ENCODE measurements around the gene RAB20. TPM values are rescaled to one million over a fixed set of nuclear protein-coding genes. Genes with fewer than 3 reads are reported as not detected.
A peak's percentile ranks its signal among the peaks of the same experiment; 100 is the strongest.

RAB20 gene
- total and polyA plus RNA-seq, 8 donors = 9.3 to 23.6 (median 14.2) TPM

GRCh38 chr13:110576070-110576394, 14.5 kb upstream of the RAB20 start:
- TF ChIP-seq CTCF (IDR thresholded peaks at IDR 0.05) = no peak
- H3K27me3 ChIP-seq = no peaks in the 10 kb centered on the region

DNA sequence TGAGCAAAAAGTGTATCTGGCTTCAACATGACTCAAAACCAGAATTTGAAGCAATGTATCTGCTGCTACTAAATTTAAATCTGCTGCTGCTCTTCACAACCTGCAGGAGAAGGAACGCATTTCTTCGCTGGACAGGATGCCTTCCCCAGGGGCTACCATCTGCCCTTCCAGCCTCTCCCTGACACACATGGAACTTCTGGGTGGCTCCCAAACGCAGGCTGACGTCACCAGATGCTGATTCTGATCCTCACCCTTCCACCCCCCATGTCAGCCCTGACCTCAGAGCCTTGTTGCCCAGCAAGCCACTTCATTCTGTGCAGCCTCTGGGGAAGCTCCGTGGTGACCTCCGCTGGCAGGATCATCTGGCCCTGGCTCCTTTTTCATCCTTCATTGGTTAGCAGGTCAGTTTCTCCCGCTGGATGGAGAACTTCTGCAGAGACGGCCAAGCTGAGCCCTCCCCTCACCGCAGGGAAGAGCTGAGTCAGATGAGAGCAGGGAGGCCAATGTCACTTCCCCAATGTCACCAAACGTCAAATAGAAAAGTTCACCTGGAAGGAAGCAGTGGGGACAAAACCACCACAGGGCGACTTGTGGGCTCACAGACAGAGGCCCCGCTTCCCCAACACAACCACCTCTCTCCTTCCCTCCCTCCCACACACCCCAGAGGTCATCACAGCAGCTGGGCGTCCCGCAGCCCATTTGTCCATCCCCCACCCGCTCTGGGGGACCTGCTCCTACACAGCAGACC, 14.0 kb upstream of the RAB20 start:
- 61 to 67% methylated on average over 15 of the region's 15 CpGs for whole genome bisulfite sequencing, 2 donors
- no peaks in the 10 kb centered on the region for H3K9me3 ChIP-seq
- ATAC-seq (peak in 3 of 4 donors; percentile 24 to 65 (median 45)), DNase-seq (peak in 1 of 6 donors; percentile 59), FAIRE-seq (no peak)
- intact Hi-C loops (cut with DNase I) = loop anchor here in 1 of 3 donors (10.0 kb wide), 1 partner anchor 121 kb away; no protein-coding TSS in a partner anchor
- no peaks in the 10 kb centered on the region for H3K36me3 ChIP-seq
- no peak for TF ChIP-seq CTCF (IDR thresholded peaks at IDR 0.05)
- no peak overlapping the region for H3K4me3 ChIP-seq
- no peaks in the 10 kb centered on the region for H3K27me3 ChIP-seq
- H3K4me1 ChIP-seq = peaks cover 0 to 9% (median 6%) of the 10 kb centered on the region in 3 donors
- peak overlapping the region in 1 of 4 donors; percentile 77 for H3K27ac ChIP-seq

More at GRCh38 chr13:110576070-110576394, 14.5 kb upstream of the RAB20 start:
- Histone ChIP-seq H3K27ac (peak overlapping the region; percentile 39 to 77 (median 50)), H3K9me3 (no peaks in the 10 kb centered on the region), H3K36me3 (no peaks in the 10 kb centered on the region), H3K4me3 (no peak overlapping the region), H3K4me1 (peaks cover 0 to 9% (median 6%) of the 10 kb centered on the region in 3 donors)
- intact Hi-C loops (cut with DNase I) = loop anchor here in 1 of 3 donors (10.0 kb wide), 1 partner anchor 121 kb away; no protein-coding TSS in a partner anchor
- no peak for FAIRE-seq
- ATAC-seq = no peak
- DNase-seq = no peak
- 77 to 83% methylated on average over 7 of the region's 7 CpGs for WGBS, 2 donors

- ATAC-seq (no peak), DNase-seq (peak in 1 of 6 donors; percentile 35), FAIRE-seq (no peak)
- Histone ChIP-seq H3K27ac (no peak overlapping the region), H3K36me3 (no peaks in the 10 kb centered on the region), H3K4me1 (peaks cover 0 to 9% (median 6%) of the 10 kb centered on the region in 3 donors), H3K9me3 (no peaks in the 10 kb centered on the region), H3K4me3 (no peak overlapping the region), H3K27me3 (no peaks in the 10 kb centered on the region)
- WGBS, 2 donors = 77 to 82% methylated on average over 9 of the region's 9 CpGs
- TF ChIP-seq CTCF (IDR thresholded peaks at IDR 0.05) = no peak
- intact Hi-C loops (cut with DNase I) = loop anchor here in 1 of 3 donors (10.0 kb wide), 1 partner anchor 119 kb away; no protein-coding TSS in a partner anchor
Measured at GRCh38 chr13:110574161-110574560, 12.6 kb upstream of the RAB20 start.

- intact Hi-C loops (cut with DNase I) = loop anchor here in 1 of 3 donors (10.0 kb wide), 1 partner anchor 118 kb away; no protein-coding TSS in a partner anchor
- no peak for TF ChIP-seq CTCF (IDR thresholded peaks at IDR 0.05)
- Histone ChIP-seq H3K4me3 (no peak overlapping the region), H3K4me1 (peaks cover 0 to 9% (median 6%) of the 10 kb centered on the region in 3 donors), H3K27me3 (no peaks in the 10 kb centered on the region), H3K36me3 (no peaks in the 10 kb centered on the region), H3K9me3 (no peaks in the 10 kb centered on the region), H3K27ac (no peak overlapping the region)
- WGBS, 2 donors = 63 to 78% methylated on average over 2 of the region's 2 CpGs
- ATAC-seq (no peak), DNase-seq (no peak), FAIRE-seq (no peak)
Measured at GRCh38 chr13:110572778-110573118, 11.2 kb upstream of the RAB20 start.
